ENCODE results near the gene ERCC5.

GRCh38 chr13:102900193-102900608 lies 54.4 kb downstream of the ERCC5 start:
- TF ChIP-seq, protein P1, sequence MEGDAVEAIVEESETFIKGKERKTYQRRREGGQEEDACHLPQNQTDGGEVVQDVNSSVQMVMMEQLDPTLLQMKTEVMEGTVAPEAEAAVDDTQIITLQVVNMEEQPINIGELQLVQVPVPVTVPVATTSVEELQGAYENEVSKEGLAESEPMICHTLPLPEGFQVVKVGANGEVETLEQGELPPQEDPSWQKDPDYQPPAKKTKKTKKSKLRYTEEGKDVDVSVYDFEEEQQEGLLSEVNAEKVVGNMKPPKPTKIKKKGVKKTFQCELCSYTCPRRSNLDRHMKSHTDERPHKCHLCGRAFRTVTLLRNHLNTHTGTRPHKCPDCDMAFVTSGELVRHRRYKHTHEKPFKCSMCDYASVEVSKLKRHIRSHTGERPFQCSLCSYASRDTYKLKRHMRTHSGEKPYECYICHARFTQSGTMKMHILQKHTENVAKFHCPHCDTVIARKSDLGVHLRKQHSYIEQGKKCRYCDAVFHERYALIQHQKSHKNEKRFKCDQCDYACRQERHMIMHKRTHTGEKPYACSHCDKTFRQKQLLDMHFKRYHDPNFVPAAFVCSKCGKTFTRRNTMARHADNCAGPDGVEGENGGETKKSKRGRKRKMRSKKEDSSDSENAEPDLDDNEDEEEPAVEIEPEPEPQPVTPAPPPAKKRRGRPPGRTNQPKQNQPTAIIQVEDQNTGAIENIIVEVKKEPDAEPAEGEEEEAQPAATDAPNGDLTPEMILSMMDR (optimal IDR thresholded peaks at IDR 0.05 in 1 of 3, IDR thresholded peaks at IDR 0.05 in 1 of 3, conservative IDR thresholded peaks at IDR 0.05 in 1 of 3; ENCODE audit: extremely low read depth in 1 of 3, insufficient read depth in 2 of 3, low read length in 3 of 3): no peak
- no peak for TF ChIP-seq EZH2 (IDR thresholded peaks at IDR 0.05; ENCODE audit: low read length)

Measured in keratinocyte (primary cell).